ENCODE measurements around the gene HNRNPLL.

Gene HNRNPLL

DNA sequence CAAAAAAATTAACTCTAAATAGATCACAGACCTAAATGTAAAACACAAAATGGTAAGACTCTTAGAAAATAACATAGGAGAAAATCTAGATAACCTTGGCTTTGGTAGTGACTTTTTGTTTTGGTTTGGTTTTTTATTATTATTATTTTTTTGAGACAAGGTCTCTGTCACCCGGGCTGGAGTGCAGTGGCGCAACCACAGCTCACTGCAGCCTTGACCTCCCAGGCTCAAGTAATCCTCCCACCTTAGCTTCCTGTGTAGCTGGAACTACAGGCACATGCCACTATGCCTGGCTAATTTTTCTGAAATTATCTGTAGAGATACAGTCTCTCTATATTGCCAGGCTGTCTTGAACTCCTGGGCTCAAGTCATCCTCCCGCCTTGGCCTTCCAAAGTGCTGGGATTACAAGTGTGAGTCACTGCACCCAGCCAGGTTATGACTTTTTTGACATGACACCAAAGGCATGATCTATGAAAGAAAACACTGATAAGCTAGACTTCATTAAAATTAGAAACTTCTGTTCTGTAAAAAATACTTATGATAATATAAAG lies 88.0 kb downstream of the HNRNPLL start:
- DNase-seq (ENCODE audit: low spot score) = no peak
- in situ Hi-C loops (cut with MboI; ENCODE audit: low pct_unique_long_range_greater_than_20kb, low sequenced_read_pairs, unreplicated experiment) = loop anchor here (25.0 kb wide), 1 partner anchor 527 kb away; no protein-coding TSS in a partner anchor
- TF ChIP-seq, protein P1, sequence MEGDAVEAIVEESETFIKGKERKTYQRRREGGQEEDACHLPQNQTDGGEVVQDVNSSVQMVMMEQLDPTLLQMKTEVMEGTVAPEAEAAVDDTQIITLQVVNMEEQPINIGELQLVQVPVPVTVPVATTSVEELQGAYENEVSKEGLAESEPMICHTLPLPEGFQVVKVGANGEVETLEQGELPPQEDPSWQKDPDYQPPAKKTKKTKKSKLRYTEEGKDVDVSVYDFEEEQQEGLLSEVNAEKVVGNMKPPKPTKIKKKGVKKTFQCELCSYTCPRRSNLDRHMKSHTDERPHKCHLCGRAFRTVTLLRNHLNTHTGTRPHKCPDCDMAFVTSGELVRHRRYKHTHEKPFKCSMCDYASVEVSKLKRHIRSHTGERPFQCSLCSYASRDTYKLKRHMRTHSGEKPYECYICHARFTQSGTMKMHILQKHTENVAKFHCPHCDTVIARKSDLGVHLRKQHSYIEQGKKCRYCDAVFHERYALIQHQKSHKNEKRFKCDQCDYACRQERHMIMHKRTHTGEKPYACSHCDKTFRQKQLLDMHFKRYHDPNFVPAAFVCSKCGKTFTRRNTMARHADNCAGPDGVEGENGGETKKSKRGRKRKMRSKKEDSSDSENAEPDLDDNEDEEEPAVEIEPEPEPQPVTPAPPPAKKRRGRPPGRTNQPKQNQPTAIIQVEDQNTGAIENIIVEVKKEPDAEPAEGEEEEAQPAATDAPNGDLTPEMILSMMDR (IDR thresholded peaks at IDR 0.05; ENCODE audit: extremely low read depth, insufficient read depth, missing control alignments) = no peak

DNA sequence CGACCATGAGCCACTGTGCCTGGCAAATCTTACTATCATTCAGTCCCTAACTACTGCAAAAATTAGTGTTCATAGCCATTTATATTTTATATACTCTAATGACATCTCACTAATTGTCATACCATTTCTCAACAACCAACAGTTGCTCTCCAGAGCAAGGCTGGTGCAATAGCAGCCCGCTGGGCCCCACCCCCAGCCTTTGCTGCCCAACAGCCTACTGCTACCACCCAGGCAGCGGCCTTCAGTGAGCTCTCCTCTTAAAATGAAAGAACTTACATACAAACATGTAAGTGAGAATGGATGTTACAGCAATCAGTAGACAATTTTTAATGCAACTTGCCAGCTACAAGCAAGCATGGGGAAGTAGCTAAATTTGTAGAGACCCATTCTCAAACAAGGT lies 90.5 kb downstream of the HNRNPLL start:
- in situ Hi-C loops (cut with MboI; ENCODE audit: low pct_unique_long_range_greater_than_20kb, low sequenced_read_pairs, unreplicated experiment) = loop anchor here (25.0 kb wide), 1 partner anchor 525 kb away; no protein-coding TSS in a partner anchor
- no peak for DNase-seq (ENCODE audit: low spot score)
- TF ChIP-seq, protein P1 (IDR thresholded peaks at IDR 0.05; ENCODE audit: extremely low read depth, insufficient read depth, missing control alignments) = no peak

All from GM13977 (cell line).